DND-41 (cell line): ENCODE results near the gene FOXP1.

ENCODE experiments used
- ATAC-seq: fragments of 200-7000 bp; cut with Tn5 transposase; 3 replicates; pipeline ENCODE4 v1.9.1; 2021; ENCODE audit warnings: low read depth; ENCODE audit not compliant: insufficient read depth
- DNase-seq: peaks from one replicate; pipeline ENCODE4 v3.0.0-alpha.2; 2020
- H2AFZ ChIP-seq: 2 replicates; pipeline ENCODE4 v1.6.0; 2012; ENCODE audit warnings: low read depth, low read length
- H3K27ac ChIP-seq: 2 replicates; pipeline ENCODE4 v1.5.1; 2012; ENCODE audit warnings: low read length, inconsistent platforms
- H3K27me3 ChIP-seq: fragments of 200-600 bp; sonication (generic); 2 replicates; pipeline ENCODE4 v1.6.0; 2012; ENCODE audit warnings: low read length, mild to moderate bottlenecking, inconsistent platforms; ENCODE audit not compliant: insufficient read depth, poor library complexity
- H3K36me3 ChIP-seq: 2 replicates; pipeline ENCODE4 v1.5.1; 2012; ENCODE audit warnings: low read length, inconsistent platforms; ENCODE audit not compliant: insufficient read depth
- H3K4me1 ChIP-seq: 2 replicates; pipeline ENCODE4 v1.5.1; 2012; ENCODE audit warnings: mild to moderate bottlenecking, low read length; ENCODE audit not compliant: insufficient read depth
- H3K4me2 ChIP-seq: 2 replicates; pipeline ENCODE4 v1.6.0; 2012; ENCODE audit warnings: mild to moderate bottlenecking, moderate library complexity, low read length, inconsistent platforms; ENCODE audit not compliant: insufficient read depth
- H3K4me3 ChIP-seq, 2 experiments: fragments of 200-600 bp in 1 of 2; shearing (Covaris generic) in 1 of 2; 2 replicates each; pipeline ENCODE4 v1.5.1; 2012 to 2016; ENCODE audit warnings: inconsistent platforms in 2 of 2, low read length in 2 of 2, mild to moderate bottlenecking in 2 of 2, low read depth in 1 of 2, moderate library complexity in 1 of 2
- H3K79me2 ChIP-seq: 2 replicates; pipeline ENCODE4 v1.6.0; 2012; ENCODE audit warnings: low read length, inconsistent platforms; ENCODE audit not compliant: insufficient read depth
- H3K9ac ChIP-seq: 2 replicates; pipeline ENCODE4 v1.6.0; 2012; ENCODE audit warnings: low read depth, mild to moderate bottlenecking, inconsistent platforms, low read length, moderate library complexity
- H3K9me3 ChIP-seq: 2 replicates; pipeline ENCODE4 v1.5.1; 2012; ENCODE audit warnings: low read length, moderate library complexity, mild to moderate bottlenecking, inconsistent platforms; ENCODE audit not compliant: insufficient read depth, severe bottlenecking
- H4K20me1 ChIP-seq: 2 replicates; pipeline ENCODE4 v1.6.0; 2012; ENCODE audit warnings: low read length; ENCODE audit not compliant: insufficient read depth
- CTCF ChIP-seq: IDR thresholded peaks from 2 replicates; pipeline ENCODE4 v1.5.1; 2012; ENCODE audit warnings: borderline replicate concordance, low read length, moderate library complexity, mild to moderate bottlenecking; ENCODE audit not compliant: poor library complexity, severe bottlenecking; ENCODE audit errors: extremely low read depth
- EZH2 ChIP-seq: IDR thresholded peaks from 3 replicates; pipeline ENCODE4 v1.6.1; 2012; ENCODE audit warnings: borderline replicate concordance, low read depth, mild to moderate bottlenecking, moderate library complexity, low read length, inconsistent platforms; ENCODE audit not compliant: severe bottlenecking

Gene FOXP1

GRCh38 chr3:71423151-71423906 lies 160.2 kb downstream of the FOXP1 start:
- Histone ChIP-seq H3K27me3 (no peaks in the 10 kb centered on the region), H3K4me3 (no peak overlapping the region), H3K4me1 (peaks cover 6% of the 10 kb centered on the region), H3K27ac (no peak overlapping the region), H4K20me1 (peaks cover 21% of the 10 kb centered on the region), H3K9ac (no peak overlapping the region), H3K79me2 (peaks cover 55% of the 10 kb centered on the region), H3K36me3 (no peaks in the 10 kb centered on the region), H3K9me3 (no peaks in the 10 kb centered on the region), H3K4me2 (no peak overlapping the region), H2AFZ (no peak overlapping the region)
- TF ChIP-seq EZH2: no peak
- TF ChIP-seq CTCF: no peak
- DNase-seq (no peak), ATAC-seq (no peak)

GRCh38 chr3:71421820-71422566 lies 161.5 kb downstream of the FOXP1 start:
- Histone ChIP-seq H3K4me3 (no peak overlapping the region), H3K9me3 (no peaks in the 10 kb centered on the region), H4K20me1 (peaks cover 21% of the 10 kb centered on the region; the same call in 1 of the 2 replicates), H2AFZ (no peak overlapping the region), H3K79me2 (peaks cover 46% of the 10 kb centered on the region), H3K9ac (no peak overlapping the region), H3K27ac (no peak overlapping the region), H3K27me3 (no peaks in the 10 kb centered on the region), H3K4me2 (no peak overlapping the region), H3K36me3 (no peaks in the 10 kb centered on the region), H3K4me1 (peaks cover 6% of the 10 kb centered on the region)
- ATAC-seq (no peak), DNase-seq (no peak)
- no peak for TF ChIP-seq EZH2
- TF ChIP-seq CTCF: no peak

GRCh38 chr3:71421475-71421819 lies 162.1 kb downstream of the FOXP1 start:
- Histone ChIP-seq H3K27ac (no peak overlapping the region), H3K9me3 (no peaks in the 10 kb centered on the region), H2AFZ (no peak overlapping the region), H3K4me1 (peaks cover 10% of the 10 kb centered on the region), H3K9ac (no peak overlapping the region), H3K27me3 (no peaks in the 10 kb centered on the region), H3K4me3 (no peak overlapping the region), H3K79me2 (peaks cover 50% of the 10 kb centered on the region), H4K20me1 (peaks cover 25% of the 10 kb centered on the region; the same call in 1 of the 2 replicates), H3K36me3 (no peaks in the 10 kb centered on the region), H3K4me2 (no peak overlapping the region)
- TF ChIP-seq CTCF (no peak), EZH2 (no peak)
- ATAC-seq: no peak
- no peak for DNase-seq
